H1 (cell line): ENCODE measurements around the gene NUP62CL.

ENCODE experiments used
- NANOG ChIP-seq: IDR thresholded peaks from 2 replicates; pipeline ENCODE4 v1.6.1; 2011; ENCODE audit warnings: low read length, low read depth, mild to moderate bottlenecking, inconsistent platforms; ENCODE audit not compliant: insufficient read depth, poor library complexity, severe bottlenecking
- POLR2AphosphoS5 ChIP-seq: IDR thresholded peaks from 2 replicates; pipeline ENCODE4 v1.6.1; 2011; ENCODE audit warnings: low read depth, low read length
- TF ChIP-seq, protein P1 (sequence below), 3 experiments: IDR thresholded peaks; 1 replicate in 2 of 3; 2 replicates in 1 of 3; pipeline versions ENCODE4 v1.5.1 to v1.6.1; 2011; ENCODE audit warnings: low read length in 3 of 3, mild to moderate bottlenecking in 3 of 3, inconsistent platforms in 2 of 3, low read depth in 1 of 3, moderate library complexity in 1 of 3; ENCODE audit not compliant: insufficient read depth in 1 of 3; ENCODE audit errors: control extremely low read depth in 1 of 3

DNA sequence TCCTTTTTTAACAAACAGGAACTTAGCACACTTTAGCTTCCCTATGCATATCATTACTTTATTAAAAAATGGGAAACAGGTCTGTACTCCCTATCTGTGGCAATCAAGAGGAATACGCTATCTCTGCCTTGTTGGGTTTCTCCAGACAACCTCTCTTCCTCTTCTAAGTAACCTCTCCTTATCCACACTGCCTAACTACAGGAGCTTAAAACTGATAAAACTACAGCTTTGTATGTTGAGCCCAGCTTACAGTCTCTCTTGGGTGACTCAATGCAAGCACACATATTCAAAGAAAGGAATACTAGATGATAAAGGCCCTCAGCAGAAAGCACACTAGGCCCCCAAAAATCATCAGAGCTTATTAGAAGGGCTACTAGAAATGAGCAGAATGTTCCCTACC is 8.9 kb downstream of the NUP62CL start:
- TF ChIP-seq, protein P1, sequence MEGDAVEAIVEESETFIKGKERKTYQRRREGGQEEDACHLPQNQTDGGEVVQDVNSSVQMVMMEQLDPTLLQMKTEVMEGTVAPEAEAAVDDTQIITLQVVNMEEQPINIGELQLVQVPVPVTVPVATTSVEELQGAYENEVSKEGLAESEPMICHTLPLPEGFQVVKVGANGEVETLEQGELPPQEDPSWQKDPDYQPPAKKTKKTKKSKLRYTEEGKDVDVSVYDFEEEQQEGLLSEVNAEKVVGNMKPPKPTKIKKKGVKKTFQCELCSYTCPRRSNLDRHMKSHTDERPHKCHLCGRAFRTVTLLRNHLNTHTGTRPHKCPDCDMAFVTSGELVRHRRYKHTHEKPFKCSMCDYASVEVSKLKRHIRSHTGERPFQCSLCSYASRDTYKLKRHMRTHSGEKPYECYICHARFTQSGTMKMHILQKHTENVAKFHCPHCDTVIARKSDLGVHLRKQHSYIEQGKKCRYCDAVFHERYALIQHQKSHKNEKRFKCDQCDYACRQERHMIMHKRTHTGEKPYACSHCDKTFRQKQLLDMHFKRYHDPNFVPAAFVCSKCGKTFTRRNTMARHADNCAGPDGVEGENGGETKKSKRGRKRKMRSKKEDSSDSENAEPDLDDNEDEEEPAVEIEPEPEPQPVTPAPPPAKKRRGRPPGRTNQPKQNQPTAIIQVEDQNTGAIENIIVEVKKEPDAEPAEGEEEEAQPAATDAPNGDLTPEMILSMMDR (IDR thresholded peaks at IDR 0.05; ENCODE audit: control extremely low read depth in 1 of 3, insufficient read depth in 1 of 3, low read depth in 1 of 3, low read length in 3 of 3) = no peak
- no peak for TF ChIP-seq NANOG
- TF ChIP-seq POLR2AphosphoS5 = no peak
